HUDEP-2 (cell line): ENCODE results near the gene COL5A3.
A peak's percentile ranks its signal among the peaks of the same experiment; 100 is the strongest.
"Not testable (repeated sequence)": the region's sequence is repeated elsewhere in the genome, so short reads cannot be mapped to it uniquely, and the experiment has no call there.

Source experiments
- DNase-seq, 76 experiments: peaks; one replicate each; lab custom pipeline; 2025; ENCODE audit not compliant: unreplicated experiment in 76 of 76; lab: John Stamatoyannopoulos, UW

Gene COL5A3

DNA sequence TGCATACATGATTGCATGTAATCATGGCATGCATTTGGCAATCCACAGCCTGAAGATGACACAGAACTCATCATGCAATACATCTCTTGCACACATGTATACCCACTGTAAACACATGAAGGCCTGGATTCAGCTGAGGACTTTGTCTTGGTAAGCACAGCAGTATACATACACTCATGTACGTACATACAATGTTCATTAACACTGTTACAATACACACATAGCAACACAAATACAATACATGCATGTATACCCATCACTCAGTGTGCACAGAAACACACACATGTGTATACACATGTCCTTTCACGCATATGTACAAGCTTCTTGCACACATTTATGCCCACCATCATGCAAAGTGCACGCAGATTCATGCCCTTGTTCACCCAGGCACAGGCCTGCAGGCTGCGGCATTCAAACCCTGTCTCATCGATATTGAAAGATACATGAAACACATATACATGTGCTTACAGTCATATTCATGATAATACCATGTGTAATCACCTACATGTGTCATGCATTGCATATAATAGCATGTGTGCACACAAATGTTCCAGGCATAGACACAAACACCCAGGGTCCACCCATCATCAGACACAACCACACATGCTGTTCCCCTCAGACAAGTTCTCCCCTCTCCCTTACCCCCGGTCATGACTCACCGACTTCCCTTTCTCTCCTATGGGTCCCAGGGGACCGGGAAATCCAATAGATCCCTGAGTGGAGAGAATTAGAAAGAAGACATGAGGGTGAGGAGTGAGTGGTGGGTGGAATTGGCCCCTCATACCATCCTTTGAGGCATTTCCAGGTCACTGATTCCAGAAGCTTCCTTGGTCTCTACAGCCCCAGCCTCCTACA lies 28.7 kb downstream of the COL5A3 start:
- no peak for DNase-seq

DNA sequence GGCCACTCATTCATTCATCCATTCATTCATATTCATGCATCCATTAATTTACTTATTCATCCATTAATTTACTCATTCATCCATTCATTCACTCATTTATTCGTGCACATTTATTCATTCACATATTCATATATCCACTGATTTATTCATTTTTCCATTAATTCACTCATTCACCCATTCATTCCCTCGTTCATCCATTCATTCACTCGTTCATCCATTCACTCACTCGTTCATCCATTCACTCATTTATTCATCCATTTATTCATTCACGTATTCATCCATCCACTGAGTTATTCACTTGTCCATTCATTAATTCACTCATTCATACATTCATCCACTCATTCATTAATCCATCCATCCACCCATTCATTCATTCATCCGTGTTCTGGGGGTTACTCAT lies 38.2 kb downstream of the COL5A3 start:
- DNase-seq = no peak

DNA sequence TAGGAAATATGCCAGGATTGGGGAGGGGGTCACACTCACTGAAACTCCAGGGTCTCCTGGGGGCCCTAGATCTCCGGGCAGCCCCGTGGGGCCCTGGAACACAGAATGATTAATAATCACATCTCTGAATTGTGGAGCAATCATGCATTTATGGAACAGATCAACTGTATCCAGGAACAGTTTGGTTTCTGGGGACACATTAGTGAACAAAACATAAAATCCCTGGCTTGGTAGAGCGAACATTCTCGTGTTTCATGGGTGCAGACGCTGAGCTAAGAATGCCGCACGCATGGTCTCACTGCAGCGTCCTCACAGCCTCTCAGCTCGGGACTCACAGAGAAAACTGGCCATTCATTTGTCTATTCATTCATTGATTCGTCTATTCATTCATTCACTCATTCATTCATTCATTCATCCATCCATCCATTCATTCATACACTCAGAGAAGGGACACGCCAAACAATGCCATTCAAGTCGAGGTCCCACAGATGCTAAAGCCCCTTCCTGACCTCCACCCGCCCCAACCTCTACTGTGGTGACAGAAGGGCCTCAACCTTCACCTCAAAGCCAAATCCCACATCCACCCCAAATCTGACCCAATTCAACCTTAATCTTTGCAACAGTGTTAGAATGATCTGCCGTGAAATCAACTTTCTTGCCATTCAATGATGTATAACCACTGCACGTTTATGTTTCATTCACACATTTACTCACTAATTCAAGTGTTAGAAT lies 39.0 kb downstream of the COL5A3 start:
- no peak for DNase-seq

DNA sequence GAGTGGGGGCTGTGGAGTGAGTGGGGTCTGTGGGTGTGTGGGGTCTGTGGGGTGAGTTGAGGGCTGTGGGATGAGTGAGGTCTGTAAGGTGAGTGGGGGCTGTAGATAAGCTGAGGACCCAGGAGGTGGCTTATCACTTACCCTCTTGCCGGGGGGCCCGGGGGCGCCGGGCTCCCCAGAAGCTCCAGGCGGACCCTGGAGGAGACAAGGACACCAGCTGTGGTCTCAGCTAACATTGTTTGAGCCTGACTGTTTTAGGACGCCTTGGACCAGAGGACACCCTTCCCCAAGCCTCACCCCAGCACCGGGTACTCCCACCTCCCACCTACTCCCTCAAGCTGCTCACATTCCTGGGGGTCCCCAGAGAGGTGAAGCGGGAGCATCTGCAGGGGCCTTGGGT lies 39.8 kb downstream of the COL5A3 start:
- no peak for DNase-seq

DNA sequence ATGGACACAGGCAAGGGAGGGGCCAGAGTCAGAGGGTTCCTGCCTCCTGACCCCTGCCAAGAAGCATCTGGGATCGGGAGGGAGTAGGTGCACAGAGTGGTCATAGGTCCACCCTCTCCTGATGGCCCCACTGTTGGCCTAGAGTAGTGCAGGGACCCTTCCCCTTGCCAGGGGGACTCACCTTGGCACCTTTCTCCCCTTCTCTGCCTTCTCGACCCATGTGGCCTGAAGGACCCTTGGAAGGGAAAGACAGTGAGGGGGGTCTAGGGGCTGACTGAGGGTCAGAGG lies 40.7 kb downstream of the COL5A3 start:
- DNase-seq = no peak

DNA sequence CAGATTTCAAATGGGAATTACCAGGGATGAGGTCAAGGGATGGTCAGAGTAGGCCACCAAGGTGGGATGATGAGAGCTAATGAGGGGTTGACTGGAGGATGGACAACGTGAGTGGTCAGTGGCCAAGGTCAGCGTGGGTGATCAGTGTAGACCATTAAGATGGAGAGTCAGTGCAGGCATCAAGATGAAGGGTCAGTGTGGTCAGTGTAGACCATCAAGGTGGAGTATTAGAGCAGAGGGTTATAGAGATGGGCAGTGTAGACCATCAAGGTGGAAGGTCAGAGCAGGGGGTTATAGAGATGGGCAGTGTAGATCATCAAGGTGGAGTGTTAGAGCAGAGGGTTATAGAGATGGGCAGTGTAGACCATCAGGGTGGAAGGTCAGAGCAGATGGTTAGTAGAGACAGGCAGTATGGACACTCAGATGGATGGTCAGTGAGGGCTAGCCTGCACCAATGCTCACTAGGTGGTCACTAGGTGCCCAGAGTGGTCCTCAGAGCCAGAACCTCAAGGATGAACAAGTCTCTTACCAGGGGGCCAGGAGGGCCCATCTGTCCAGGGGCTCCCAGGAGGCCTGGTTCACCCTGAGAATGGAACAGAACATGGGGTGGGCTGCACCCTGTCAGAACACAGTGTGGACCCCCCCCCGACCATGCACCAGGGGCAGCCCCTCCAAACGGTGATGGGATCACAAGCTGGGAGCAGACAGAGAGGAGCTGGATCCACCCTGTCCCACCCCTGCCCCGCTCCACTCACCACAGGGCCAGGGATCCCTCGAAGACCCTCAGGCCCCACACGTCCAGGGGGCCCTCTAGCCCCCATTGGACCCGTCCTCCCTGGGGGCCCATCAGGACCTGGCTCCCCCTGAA lies 41.2 kb downstream of the COL5A3 start:
- DNase-seq = no peak

DNA sequence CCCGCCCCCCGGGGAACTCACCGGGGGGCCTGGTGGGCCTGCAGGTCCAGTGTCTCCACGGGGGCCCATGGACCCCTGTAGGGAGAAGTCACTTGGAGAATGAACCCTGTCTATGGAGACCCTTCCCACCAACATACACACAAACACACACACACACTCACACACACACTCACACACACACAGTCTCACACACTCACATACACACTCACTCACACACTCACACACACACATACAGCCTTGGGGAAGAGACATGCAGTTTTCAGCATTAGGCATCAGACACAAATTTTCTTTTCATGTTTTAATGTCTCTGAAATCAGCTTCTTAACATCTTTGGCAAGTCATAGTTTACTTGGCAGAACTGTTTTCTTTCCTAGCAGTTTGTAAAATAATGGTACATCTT lies 43.0 kb downstream of the COL5A3 start:
- DNase-seq = no peak

DNA sequence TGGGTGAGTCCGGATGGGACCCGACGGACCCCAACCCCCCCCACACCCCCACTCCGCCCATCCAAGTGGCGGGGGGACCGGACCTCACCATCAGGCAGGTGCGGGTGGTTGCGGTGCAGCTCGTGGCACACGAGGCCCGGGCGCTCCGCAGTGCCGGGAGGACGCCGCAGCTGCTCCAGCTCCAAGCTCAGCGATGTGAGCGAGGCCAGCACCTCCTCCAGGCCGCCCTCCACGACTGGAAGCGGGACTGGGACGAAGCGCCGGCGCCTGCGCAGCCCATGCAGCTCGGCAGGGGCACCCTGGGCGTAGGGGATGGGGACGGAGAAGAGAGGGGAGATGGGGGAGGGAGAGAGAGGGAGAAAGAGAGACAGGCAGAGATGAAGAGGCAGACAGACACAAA lies 43.9 kb downstream of the COL5A3 start:
- no peak for DNase-seq

DNA sequence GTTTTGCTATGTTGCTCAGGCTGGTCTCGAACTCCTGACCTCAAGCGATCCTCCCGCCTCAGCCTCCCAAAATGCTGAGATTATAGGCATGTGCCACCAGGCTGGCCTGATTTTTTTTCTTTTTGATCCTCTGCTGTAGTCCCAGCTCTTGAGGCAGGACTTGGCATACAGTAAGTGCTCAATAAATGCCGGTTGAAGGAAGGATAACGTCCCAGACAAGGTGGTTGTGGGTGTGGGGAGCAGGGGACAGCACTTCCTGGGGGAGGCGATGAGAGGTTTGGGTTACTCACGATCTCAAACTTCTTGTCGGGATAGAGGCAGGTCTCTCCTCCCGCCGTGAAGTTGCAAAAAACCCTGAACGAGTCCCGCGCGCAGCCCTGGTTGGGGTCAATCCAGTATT lies 44.3 kb downstream of the COL5A3 start:
- DNase-seq = no peak

DNA sequence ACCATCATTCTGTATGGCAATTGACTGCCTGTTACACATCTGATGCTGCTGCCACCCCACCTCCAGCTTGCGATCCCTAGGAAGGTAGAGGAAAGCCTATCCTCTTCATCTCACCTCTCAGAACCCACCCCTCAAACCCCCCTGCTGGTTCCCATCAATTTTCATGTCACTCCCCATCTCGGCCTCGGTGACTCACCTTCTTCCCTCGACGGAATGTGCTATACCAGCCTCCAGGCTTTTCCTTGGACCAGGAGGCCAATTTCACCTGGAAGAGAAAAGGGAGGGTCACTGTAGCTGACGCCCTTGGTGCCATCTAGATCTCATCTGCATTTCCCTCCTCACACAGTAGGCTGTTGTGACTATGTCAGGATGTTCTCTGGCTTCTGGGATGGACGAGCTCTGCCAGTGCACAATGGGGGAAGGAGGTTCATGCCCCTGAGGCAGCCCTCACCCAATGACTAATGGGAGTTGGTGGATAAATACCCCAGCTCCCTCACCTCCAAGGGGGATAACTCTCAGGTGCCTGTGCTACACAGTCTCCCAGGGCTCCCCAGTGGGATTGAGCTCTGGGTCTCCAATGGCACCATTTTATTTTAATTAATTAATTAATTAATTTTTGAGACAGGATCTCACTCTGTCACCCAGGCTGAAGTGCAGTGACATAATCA lies 47.5 kb downstream of the COL5A3 start:
- no peak for DNase-seq

DNA sequence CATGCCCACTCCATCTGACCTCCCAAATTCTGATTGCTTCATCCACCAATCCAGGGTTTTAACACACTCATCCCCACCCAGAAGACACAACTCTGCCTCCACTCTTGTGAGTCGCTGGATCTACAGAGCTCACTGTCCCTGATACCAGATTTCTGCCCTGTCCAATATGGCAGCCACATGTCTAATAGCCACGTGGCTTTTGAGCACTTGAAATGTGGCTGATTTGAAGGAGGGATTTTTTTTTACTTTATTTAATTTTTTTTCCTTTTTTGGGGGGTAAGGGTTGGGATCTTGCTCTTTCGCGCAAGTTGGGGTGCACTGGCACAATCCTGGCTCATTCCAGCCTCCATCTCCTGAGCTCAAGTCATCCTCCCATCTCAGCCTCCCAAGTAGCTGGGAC lies 49.2 kb downstream of the COL5A3 start:
- no peak for DNase-seq

DNA sequence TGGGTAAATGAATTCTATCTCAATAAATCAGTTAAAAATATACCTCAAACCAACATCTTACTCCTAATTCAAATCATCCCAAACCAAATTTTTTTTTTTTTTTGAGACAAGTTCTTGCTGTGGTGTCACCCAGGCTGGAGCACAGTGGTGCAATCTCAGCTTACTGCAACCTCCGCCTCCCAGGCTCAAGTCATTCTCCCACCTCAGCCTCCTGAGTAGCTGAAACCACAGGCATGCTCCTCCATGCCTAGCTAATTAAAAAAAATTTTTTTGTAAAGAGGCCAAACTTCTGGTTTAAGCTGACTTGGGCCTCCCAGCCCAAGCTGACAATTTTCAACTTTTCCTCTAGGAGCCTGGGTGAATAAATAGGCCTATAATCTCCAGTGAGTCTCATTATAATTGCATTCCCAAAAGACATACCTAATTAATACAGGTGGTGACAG lies 51.9 kb downstream of the COL5A3 start:
- DNase-seq = no peak

DNA sequence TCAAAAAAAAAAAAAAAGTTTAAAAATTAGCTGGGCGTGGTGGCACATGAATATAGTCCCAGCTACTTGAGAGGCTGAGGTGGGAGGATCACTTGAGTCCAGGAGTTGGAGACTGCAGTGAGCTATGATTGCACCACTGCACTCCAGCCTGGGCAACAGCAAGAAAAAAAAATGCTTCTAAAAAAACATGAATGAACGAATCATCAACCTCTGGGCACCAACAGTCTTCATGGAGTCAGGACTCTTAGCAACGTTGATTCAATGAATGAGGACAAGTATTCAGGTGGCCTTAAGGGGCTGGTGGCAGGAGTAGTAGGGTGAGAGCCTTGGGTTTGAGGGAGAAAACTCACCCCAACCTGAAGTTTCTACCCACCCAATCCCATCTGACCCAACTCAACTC lies 53.3 kb downstream of the COL5A3 start:
- no peak for DNase-seq

DNA sequence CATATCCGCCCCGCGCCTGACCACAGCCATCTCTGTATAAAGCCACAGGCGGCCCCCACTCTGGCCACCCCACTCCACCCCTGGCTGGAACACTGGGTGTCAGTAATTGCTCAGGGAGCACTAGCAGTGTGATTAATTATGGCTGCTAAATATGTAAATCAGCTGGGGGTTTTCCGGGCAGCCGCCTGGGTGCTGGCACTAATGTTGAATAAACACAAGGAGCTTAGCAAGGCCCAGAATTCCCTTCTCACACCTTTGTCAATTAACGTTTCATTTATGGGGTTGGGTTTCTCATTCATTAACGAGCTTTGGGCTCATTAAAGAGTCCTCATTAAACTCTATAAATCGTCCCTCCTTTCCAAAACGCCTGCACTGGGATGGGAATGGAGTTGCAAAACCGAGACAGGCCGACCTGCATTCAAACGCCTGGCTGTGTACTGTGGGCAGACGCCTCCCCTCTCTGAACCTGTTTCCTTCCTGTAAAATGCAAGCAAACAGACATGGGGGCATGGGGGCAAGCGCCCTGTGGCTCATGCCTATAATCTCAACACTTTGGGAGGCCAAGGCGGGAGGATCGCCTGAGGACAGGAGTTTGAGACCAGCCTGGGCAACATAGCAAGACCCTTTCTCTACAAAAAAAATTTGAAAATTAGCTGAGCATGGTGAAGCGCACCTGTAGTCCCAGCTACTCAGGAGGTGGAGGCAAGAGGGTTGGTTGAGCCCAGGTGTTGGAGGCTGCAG lies 56.3 kb downstream of the COL5A3 start:
- DNase-seq = no peak

DNA sequence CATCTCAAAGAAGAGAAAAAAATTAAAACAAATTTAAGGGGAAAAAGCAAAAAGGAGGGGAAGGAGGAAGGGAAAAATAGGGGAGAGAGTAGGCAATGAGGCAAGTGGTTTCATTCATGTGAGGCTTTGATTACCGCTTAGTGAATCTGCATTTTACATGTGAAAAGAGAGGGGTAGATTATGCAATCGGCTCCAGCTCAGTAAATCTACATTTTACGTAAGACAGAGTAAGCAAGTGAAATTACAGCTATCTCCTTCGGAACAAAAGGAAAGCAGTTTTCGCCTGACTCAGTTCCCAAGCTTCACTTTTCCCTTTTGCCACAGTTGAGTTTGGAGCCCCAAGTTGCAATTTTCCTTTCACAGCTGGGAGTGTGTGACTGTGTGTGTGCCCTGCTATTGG lies 58.0 kb downstream of the COL5A3 start:
- no peak for DNase-seq

DNA sequence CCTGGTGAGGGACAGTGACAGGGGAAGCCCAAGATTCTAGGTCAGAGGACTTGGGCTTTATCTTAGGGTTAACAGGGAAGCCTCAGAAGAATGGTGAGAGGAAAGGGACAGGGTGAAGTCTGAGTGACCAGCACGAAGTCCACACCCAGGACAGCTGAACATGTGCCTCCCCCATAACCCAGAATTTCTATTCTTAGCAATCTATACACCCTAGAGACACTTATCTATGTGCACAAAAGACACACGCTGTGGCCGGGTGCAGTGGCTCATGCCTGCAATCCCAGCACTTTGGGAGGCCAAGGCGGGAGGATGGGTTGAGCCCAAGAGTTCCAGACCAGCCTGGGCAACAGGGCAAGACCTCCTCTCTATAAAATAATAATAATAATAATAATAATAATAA lies 62.9 kb downstream of the COL5A3 start:
- no peak for DNase-seq

DNA sequence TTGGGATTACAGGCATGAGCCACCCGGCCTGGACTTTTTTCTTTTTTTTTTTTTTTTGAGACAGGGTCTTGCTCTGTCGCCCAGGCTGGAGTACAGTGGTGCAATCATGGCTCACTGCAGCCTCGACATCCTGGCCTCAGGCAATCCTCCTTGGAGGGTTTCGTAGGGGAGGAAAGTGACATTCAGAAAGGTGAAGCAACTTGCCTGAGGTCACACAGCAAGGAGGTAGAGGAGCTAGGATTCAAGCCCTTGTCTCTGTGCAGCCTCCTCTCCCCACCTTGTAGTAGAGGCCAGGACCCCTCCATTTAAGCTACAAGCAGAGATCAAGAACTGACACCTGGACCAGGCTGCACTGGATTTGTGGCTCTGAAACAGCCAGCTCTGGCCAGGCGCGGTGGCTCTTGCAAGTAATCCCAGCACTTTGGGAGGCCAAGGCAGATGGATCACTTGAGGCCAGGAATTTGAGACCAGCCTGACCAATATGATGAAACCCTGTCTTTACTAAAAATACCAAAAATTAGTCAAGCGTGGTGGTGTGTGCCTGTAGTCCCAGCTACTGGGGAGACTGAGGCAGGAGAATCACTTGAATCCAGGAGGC lies 63.7 kb downstream of the COL5A3 start:
- not testable (repeated sequence) for DNase-seq

DNA sequence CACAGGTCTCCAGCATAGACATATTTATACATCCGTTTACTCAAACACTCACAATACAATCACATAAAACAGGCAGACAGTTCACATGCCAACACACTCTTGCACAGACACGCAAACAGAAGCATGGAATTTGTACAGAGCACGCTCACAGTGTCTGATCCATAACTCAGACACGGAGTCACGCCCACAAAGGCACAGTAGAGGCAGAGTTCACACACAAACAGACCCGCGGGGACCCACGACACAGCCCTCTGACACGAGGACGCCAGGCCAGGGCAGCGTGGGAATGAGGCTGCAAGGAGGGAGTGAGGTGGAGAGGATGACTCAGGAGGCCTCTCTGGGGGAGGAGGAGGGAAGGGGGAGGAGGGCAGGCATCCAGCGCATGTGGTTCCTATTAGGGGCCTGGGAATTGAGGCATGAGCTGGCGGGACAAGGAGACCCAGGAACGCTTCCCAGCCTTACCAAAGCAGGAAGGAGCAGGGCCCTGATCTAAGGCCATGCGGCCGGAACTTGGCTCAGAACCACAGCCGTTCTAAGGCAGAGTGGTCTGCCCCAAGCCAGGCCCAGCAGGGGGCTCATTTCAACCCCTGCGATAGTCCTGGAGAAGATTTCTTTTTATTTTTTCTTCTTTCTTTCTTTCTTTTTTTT lies 64.9 kb downstream of the COL5A3 start:
- DNase-seq = peak in 4 of 76 experiments; percentile 1 to 22 (median 19)

DNA sequence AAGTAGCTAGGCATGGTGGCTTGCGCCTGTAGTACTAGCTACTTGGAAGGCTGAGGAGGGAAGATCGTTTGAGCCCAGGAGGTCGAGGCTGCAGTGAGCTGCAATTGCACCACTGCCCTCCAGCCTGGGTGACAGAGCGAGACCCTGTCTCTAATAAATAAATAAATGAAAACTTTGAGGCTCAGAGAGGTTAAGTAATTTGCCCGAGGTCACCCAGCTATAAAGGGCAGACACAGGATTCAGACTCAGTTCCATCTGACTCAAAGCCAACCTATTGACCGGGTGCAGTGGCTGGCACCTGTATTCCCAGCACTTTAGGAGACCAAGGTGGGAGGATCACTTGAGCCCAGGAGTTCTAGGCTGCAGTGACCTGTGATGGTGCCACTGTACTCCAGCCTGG lies 66.6 kb downstream of the COL5A3 start:
- DNase-seq = no peak
